ENCODE measurements around the gene C5orf52.

DNA sequence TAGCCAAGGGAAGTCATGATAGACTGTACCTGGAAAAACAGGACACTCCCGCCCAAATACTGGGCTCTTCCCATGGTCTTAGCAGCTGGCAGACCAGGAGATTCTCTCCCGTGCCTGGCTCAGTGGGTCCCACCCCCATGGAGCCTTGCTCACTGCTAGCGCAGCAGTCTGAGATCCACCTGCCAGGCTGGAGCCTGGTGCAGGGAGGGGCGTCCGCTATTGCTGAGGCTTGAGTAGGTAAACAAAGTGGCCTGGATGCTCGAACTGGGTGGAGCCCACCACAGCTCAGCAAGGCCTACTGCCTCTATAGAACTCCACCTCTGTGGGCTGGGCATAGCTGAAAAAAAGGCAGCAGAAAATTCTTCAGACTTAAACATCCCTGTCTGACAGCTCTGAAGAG, 49.8 kb downstream of the C5orf52 start:
- TF ChIP-seq, protein P1, sequence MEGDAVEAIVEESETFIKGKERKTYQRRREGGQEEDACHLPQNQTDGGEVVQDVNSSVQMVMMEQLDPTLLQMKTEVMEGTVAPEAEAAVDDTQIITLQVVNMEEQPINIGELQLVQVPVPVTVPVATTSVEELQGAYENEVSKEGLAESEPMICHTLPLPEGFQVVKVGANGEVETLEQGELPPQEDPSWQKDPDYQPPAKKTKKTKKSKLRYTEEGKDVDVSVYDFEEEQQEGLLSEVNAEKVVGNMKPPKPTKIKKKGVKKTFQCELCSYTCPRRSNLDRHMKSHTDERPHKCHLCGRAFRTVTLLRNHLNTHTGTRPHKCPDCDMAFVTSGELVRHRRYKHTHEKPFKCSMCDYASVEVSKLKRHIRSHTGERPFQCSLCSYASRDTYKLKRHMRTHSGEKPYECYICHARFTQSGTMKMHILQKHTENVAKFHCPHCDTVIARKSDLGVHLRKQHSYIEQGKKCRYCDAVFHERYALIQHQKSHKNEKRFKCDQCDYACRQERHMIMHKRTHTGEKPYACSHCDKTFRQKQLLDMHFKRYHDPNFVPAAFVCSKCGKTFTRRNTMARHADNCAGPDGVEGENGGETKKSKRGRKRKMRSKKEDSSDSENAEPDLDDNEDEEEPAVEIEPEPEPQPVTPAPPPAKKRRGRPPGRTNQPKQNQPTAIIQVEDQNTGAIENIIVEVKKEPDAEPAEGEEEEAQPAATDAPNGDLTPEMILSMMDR (IDR thresholded peaks at IDR 0.05; ENCODE audit: low read depth, low read length) = no peak
- TF ChIP-seq EZH2phosphoT487 (IDR thresholded peaks at IDR 0.05; ENCODE audit: low read depth) = no peak
